ENCODE measurements around the gene LRRC37A2. TPM values are rescaled to one million over a fixed set of nuclear protein-coding genes. Genes with fewer than 3 reads are reported as not detected.
"Not testable (repeated sequence)": the region's sequence is repeated elsewhere in the genome, so short reads cannot be mapped to it uniquely, and the experiment has no call there.

Gene LRRC37A2
- total RNA-seq, 3 donors from 2014 or later, result 14.0 to 24.8 (median 17.8) TPM

DNA sequence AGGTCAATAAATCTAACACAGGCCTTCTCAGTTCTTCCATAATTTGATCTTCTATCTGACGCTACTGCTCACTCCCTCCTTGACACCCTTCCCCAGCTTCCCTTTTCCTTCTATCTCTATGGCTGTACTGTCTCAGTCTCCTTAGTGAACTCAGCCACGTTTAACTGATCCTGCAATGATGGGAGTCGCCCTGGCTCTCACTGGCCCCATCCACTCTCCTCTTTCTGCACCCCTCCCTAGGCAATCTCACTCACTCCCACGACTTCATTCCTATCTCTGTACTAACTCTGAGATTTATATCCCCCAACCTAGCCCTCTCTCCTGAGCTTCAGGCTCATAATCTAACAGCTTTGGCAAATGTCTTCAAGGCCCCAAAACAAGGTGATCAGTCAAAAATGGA is 59.5 kb downstream of the LRRC37A2 start:
- H3K9me3 ChIP-seq, ATAC-seq: not testable (repeated sequence)

GRCh38 chr17:46579083-46580075 is 67.1 kb downstream of the LRRC37A2 start, which contains the start of gene ARL17A:
Gene ARL17A (minus strand): TSS chr17:46579691. CDS start chr17:46576322, 3,369 bp downstream.
- DNase-seq, result peak; percentile 89 to 90 (median 89)
- H3K4me3 ChIP-seq; intact Hi-C loops (cut with DNase I, micrococcal nuclease): not testable (repeated sequence)

More for the DNA sequence above, 59.5 kb downstream of the LRRC37A2 start:
- DNase-seq; H3K4me1 ChIP-seq (ENCODE audit: low read depth); H3K36me3 ChIP-seq (ENCODE audit: low read depth); intact Hi-C loops (cut with DNase I, micrococcal nuclease); H3K4me3 ChIP-seq: not testable (repeated sequence)

DNA sequence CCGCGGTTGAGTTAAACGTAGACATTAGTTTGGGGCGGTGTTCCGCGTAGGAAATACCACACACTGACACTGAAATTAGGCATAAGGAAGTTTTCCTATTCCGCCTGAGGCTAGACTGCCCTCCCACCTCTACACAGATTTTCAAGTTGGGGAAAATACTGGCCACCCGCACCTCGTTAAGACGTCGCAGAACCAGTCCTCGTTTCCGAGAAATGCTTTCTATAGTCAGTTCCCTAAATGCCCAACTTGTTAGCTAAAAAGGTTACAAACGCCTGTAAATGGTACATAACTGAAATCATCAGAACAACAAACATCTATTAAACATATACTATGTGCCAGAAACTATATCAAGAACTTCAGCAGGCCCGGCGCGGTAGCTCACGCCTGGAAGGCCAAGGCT is 67.8 kb downstream of the LRRC37A2 start:
- H3K4me3 ChIP-seq; ATAC-seq; intact Hi-C loops (cut with DNase I, micrococcal nuclease): not testable (repeated sequence)

More at GRCh38 chr17:46579083-46580075, 67.1 kb downstream of the LRRC37A2 start, which contains the start of gene ARL17A:
- H3K9me3 ChIP-seq; H3K36me3 ChIP-seq (ENCODE audit: low read depth); H3K4me1 ChIP-seq (ENCODE audit: low read depth): not testable (repeated sequence)
- peak; percentile 95 for ATAC-seq

DNA sequence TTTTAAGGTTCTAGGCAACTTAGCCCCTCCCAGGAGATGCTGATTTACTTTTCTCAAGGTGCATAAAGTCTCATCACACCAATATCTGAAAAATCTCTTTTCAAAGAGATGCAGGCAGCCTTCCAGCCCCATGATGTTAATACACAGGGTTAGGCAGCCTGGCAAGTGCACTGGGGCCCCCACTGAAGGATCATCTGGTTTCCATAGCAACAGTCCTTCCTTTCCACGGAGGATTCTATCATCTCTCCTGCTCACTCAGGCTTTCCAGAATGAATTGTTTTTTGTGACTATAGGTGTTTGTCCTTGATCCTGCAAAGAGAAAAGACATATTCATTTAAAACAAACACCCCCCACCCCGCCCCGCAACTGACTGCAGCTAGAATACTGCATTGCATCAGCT is 73.2 kb downstream of the LRRC37A2 start:
- DNase-seq; H3K36me3 ChIP-seq (ENCODE audit: low read depth); intact Hi-C loops (cut with DNase I, micrococcal nuclease); H3K4me3 ChIP-seq; ATAC-seq; H3K9me3 ChIP-seq; H3K4me1 ChIP-seq (ENCODE audit: low read depth): not testable (repeated sequence)

More for the DNA sequence above, 67.8 kb downstream of the LRRC37A2 start:
- not testable (repeated sequence) for H3K4me1 ChIP-seq (ENCODE audit: low read depth); H3K36me3 ChIP-seq (ENCODE audit: low read depth); H3K9me3 ChIP-seq
- DNase-seq, result peak in 1 of 3 donors; percentile 9

GRCh38 chr17:46590157-46591146 is 78.2 kb downstream of the LRRC37A2 start, which contains the start of gene NSF:
Gene NSF (plus strand): TSS chr17:46590669. CDS start chr17:46590776, 107 bp downstream.
- H3K4me1 ChIP-seq (ENCODE audit: low read depth); H3K36me3 ChIP-seq (ENCODE audit: low read depth); H3K4me3 ChIP-seq; DNase-seq; H3K9me3 ChIP-seq; intact Hi-C loops (cut with DNase I, micrococcal nuclease): not testable (repeated sequence)
- ATAC-seq, result peak; percentile 98

GRCh38 chr17:46591332-46591731 is 79.1 kb downstream of the LRRC37A2 start:
- peak; percentile 76 for ATAC-seq
- H3K9me3 ChIP-seq; DNase-seq; H3K4me1 ChIP-seq (ENCODE audit: low read depth); H3K4me3 ChIP-seq; intact Hi-C loops (cut with DNase I, micrococcal nuclease); H3K36me3 ChIP-seq (ENCODE audit: low read depth): not testable (repeated sequence)

DNA sequence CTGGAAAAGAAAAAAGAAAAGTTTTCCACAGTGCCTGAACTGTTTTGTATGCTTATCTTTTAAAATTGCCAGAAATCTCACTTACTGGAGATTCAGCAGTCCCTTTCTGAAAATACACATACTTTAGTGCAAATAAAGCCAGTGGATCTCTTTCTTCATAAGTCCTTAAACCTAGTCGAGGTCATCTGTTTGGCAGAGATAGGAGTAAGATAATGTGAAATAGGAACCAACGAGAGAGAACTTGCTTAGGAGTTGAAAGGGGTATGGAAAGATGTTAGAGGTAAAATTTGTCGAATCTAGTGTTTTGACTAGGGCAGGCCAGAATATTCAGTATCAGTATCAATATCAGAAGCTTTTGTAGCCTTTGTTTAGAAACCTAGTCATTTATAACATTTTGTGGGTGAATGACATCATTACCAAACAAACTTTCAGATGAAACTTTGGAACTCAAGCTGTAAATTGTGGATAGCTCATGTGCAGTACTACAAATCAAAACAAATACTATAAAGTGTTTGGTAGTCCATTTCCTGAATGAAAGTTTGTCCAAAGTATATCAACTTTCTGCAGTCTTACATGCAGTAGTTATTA is 86.2 kb downstream of the LRRC37A2 start:
- DNase-seq; H3K36me3 ChIP-seq (ENCODE audit: low read depth); H3K4me3 ChIP-seq; H3K9me3 ChIP-seq; intact Hi-C loops (cut with DNase I, micrococcal nuclease); H3K4me1 ChIP-seq (ENCODE audit: low read depth): not testable (repeated sequence)
- ATAC-seq, result peak; percentile 84

DNA sequence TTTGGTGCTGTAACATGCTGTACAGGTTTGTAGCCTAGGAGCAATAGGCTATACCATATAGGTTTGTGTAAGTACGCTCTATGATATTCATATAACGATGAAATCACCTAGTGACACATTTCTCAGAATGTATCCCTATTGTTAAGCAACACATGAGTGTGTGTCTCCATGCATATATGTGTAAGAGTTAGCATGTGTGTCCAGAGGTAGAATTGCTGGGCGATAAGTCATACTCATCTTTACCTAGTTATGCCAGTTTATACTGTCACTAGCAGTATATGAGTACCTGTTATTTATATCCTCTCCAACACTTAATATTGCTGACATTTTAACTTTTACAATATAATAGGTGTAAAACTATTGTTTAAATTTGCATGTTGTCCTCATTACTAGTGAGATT is 88.5 kb downstream of the LRRC37A2 start:
- DNase-seq; H3K4me1 ChIP-seq (ENCODE audit: low read depth); H3K9me3 ChIP-seq; H3K36me3 ChIP-seq (ENCODE audit: low read depth); H3K4me3 ChIP-seq; intact Hi-C loops (cut with DNase I, micrococcal nuclease): not testable (repeated sequence)
- ATAC-seq, result peak; percentile 24

DNA sequence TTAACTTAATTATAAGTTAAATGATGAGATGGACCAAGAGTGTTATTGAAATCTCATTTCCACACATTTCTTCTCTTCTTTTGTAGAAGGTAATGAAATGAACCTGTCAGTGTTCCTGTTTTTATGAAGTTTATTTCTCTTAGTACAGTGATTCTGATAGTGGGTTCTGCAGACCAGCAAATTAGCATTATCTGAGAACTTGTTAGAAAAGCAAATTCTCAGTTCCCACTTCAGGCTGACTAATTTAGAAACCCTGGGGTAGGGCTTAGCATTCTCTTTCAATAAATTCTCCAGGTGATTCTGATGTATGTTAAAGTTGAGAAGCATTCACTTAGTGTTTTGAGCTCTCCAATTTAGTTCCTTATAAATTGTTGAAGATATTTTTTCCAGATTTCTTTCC is 90.9 kb downstream of the LRRC37A2 start:
- H3K4me3 ChIP-seq; H3K4me1 ChIP-seq (ENCODE audit: low read depth); H3K36me3 ChIP-seq (ENCODE audit: low read depth); DNase-seq; intact Hi-C loops (cut with DNase I, micrococcal nuclease); H3K9me3 ChIP-seq: not testable (repeated sequence)
- ATAC-seq, result peak; percentile 25

Other genes starting within 250 kb of the LRRC37A2 start
- gene LRRC37A, start 217.3 kb upstream of the LRRC37A2 start, total RNA-seq, result 1 to 10 TPM; 2.9 to 6.5 (median 3.1) TPM
- gene ARL17B, start 150.7 kb upstream of the LRRC37A2 start, total RNA-seq, result 10 to 100 TPM; 19.5 to 38.0 (median 24.9) TPM
- 10 to 100 TPM; 22.5 to 29.0 (median 24.1) TPM for gene ARL17A, start 67.2 kb downstream of the LRRC37A2 start, total RNA-seq
- gene NSF, start 78.2 kb downstream of the LRRC37A2 start, total RNA-seq, result 10 to 100 TPM; 68.5 to 95.4 (median 69.3) TPM

All from mucosa of descending colon (tissue), 3 donors.